Smooth muscle cell (in vitro differentiated cells): ENCODE data around the gene ZNF260. TPM values are rescaled to one million over a fixed set of nuclear protein-coding genes. Genes with fewer than 3 reads are reported as not detected.
"Not testable (repeated sequence)": the region's sequence is repeated elsewhere in the genome, so short reads cannot be mapped to it uniquely, and the experiment has no call there.

Experiments
- DNase-seq: peaks from one replicate; lab custom pipeline; 2025; ENCODE audit not compliant: unreplicated experiment; lab: John Stamatoyannopoulos, UW
- H2AFZ ChIP-seq: fragments of 200-600 bp; sonication (generic); 2 replicates; pipeline ENCODE4 v1.6.0; 2016; ENCODE audit warnings: antibody characterized with exemption, low read depth, mild to moderate bottlenecking
- H3F3A ChIP-seq: fragments of 200-600 bp; sonication (generic); 2 replicates; pipeline ENCODE4 v1.6.0; 2017; ENCODE audit warnings: antibody characterized with exemption, low read depth
- H3K27ac ChIP-seq: fragments of 200-600 bp; sonication (generic); 2 replicates; pipeline ENCODE4 v1.5.1; 2016; ENCODE audit warnings: low read depth, mild to moderate bottlenecking
- H3K27me3 ChIP-seq: fragments of 200-600 bp; sonication (generic); 2 replicates; pipeline ENCODE4 v1.6.1; 2016; ENCODE audit warnings: low read depth, mild to moderate bottlenecking
- H3K36me3 ChIP-seq: fragments of 200-600 bp; sonication (generic); 2 replicates; pipeline ENCODE4 v1.5.1; 2016; ENCODE audit warnings: low read depth
- H3K4me1 ChIP-seq: fragments of 200-600 bp; sonication (generic); 2 replicates; pipeline ENCODE4 v1.5.1; 2016; ENCODE audit warnings: low read depth
- H3K4me2 ChIP-seq: fragments of 200-600 bp; sonication (generic); 2 replicates; pipeline ENCODE4 v1.6.0; 2016; ENCODE audit warnings: mild to moderate bottlenecking
- H3K4me3 ChIP-seq: fragments of 200-600 bp; sonication (generic); 2 replicates; pipeline ENCODE4 v1.5.1; 2016; ENCODE audit warnings: mild to moderate bottlenecking
- H3K79me2 ChIP-seq: fragments of 200-600 bp; sonication (generic); 2 replicates; pipeline ENCODE4 v1.6.0; 2016; ENCODE audit warnings: low read depth, mild to moderate bottlenecking
- H3K9ac ChIP-seq: fragments of 200-600 bp; sonication (generic); 2 replicates; pipeline ENCODE4 v1.6.0; 2016; ENCODE audit warnings: low read depth
- H3K9me3 ChIP-seq: fragments of 200-600 bp; sonication (generic); replicated peaks from 2 replicates; pipeline ENCODE4 v1.5.1; 2016; ENCODE audit warnings: low read depth
- H4K20me1 ChIP-seq: fragments of 200-600 bp; sonication (generic); 2 replicates; pipeline ENCODE4 v1.6.0; 2016; ENCODE audit warnings: low read depth
- WGBS: methylation state at CpG from one replicate; pipeline ENCODE4 v1.1.7; 2016; ENCODE audit warnings: low lambda C conversion rate; 5-methylcytosine and 5-hydroxymethylcytosine counted together
- polyA plus RNA-seq: library from polyadenylated mRNA; unstranded; fragments of >200 nt; fragmentation: Nextera tagmentation; extraction: Ambion mirVana; gene quantifications from 2 replicates; pipeline ENCODE4 v1.2.1, GENCODE V29; 2016
- total RNA-seq: library from RNA; depleted of rRNA; stranded (reverse); fragments of >200 nt; gene quantifications from 2 replicates; pipeline ENCODE4 v1.2.3, GENCODE V29; 2014
- TF ChIP-seq, protein P1 (sequence below): fragments of 200-600 bp; sonication (generic); IDR thresholded peaks from 2 replicates; pipeline ENCODE4 v1.5.1; 2017; ENCODE audit warnings: borderline replicate concordance, mild to moderate bottlenecking, antibody characterized with exemption; ENCODE audit not compliant: insufficient read depth, poor library complexity, severe bottlenecking

Gene ZNF260
- total and polyA plus RNA-seq, 2 experiments from 2014 or later = 7.6 to 40.3 TPM

DNA sequence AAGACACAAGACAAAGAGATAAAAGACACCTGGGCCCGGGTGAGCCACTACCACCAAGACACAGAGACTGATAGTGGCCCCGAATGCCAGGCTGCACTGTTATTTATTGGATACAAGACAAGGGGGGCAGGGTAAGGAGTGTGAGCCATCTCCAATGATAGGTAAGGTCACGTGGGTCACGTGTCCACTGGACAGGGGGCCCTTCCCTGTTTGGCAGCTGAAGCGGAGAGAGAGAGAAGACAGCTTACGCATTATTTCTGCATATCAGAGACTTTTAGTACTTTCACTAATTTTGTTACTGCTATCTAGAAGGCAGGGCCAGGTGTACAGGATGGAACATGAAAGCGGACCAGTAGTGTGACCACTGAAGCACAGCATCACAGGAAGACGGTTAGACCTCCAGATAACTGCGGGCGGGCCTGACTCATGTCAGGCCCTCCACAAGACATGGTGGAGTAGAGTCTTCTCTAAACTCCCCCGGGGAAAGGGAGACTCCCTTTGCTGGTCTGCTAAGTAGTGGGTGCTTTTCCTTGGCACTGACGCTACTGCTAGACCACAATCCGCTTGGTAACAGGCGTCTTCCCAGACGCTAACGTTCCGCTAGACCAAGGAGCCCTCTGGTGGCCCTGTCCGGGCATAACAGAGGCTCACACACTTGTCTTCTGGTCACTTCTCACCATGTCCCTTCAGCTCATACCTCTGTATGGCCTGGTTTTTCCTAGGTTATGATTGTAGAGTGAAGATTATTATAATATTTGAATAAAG lies 35.2 kb downstream of the ZNF260 start:
- 66% methylated on average over 18 of the region's 18 CpGs for WGBS
- H3K79me2 ChIP-seq = peaks cover 12% of the 10 kb centered on the region
- TF ChIP-seq, protein P1, sequence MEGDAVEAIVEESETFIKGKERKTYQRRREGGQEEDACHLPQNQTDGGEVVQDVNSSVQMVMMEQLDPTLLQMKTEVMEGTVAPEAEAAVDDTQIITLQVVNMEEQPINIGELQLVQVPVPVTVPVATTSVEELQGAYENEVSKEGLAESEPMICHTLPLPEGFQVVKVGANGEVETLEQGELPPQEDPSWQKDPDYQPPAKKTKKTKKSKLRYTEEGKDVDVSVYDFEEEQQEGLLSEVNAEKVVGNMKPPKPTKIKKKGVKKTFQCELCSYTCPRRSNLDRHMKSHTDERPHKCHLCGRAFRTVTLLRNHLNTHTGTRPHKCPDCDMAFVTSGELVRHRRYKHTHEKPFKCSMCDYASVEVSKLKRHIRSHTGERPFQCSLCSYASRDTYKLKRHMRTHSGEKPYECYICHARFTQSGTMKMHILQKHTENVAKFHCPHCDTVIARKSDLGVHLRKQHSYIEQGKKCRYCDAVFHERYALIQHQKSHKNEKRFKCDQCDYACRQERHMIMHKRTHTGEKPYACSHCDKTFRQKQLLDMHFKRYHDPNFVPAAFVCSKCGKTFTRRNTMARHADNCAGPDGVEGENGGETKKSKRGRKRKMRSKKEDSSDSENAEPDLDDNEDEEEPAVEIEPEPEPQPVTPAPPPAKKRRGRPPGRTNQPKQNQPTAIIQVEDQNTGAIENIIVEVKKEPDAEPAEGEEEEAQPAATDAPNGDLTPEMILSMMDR = peak; percentile 53

DNA sequence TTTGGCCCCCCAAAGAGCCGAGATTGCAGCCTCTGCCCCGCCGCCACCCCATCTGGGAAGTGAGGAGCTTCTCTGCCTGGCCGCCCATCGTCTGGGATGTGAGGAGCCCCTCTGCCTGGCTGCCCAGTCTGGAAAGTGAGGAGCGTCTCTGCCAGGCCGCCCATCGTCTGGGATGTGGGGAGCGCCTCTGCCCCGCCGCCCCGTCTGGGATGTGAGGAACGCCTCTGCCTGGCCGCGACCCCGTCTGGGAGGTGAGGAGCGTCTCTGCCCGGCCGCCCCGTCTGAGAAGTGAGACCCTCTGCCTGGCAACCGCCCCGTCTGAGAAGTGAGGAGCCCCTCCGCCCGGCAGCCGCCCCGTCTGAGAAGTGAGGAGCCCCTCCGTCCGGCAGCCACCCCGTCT lies 37.2 kb downstream of the ZNF260 start:
- H3K9ac ChIP-seq, H3K27me3 ChIP-seq, H3K4me1 ChIP-seq, H3K4me2 ChIP-seq, H3K9me3 ChIP-seq, H2AFZ ChIP-seq, H4K20me1 ChIP-seq, H3K36me3 ChIP-seq, H3K4me3 ChIP-seq, H3K27ac ChIP-seq, H3F3A ChIP-seq, DNase-seq: not testable (repeated sequence)
- peaks cover 22% of the 10 kb centered on the region for H3K79me2 ChIP-seq
- over 99% methylated on average over 24 of the region's 29 CpGs for WGBS

More for the DNA sequence above, 35.2 kb downstream of the ZNF260 start:
- H3K4me1 ChIP-seq, H4K20me1 ChIP-seq, H3K9me3 ChIP-seq, H2AFZ ChIP-seq, H3K27ac ChIP-seq, H3K27me3 ChIP-seq, H3K4me2 ChIP-seq, H3K36me3 ChIP-seq, H3K9ac ChIP-seq, H3K4me3 ChIP-seq, H3F3A ChIP-seq: not testable (repeated sequence)
- DNase-seq = peak; percentile 0

DNA sequence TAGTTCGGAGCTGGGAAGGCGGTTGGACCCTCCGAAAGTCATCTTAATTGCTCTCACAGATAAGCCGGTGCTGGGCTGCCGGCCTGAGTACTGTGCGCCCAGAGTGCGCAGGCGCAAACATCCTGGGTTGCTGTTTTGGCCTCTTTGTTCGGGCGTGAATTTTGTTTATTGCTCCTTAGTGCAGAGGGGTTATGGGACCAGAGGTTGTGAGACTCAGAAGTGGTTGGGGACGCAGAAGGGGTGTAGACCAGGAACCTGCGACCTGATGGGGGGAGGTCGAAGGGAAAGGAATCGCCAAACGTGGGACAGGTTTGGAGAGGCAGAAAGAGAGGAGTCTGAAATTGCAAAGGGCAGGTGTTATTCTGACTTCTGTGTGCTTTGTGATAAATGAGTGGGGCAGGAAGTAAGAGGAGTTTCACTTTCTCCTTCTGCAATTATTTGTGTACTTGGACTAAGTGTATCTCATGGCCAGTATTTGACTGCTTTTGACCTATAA lies 38.1 kb downstream of the ZNF260 start:
- TF ChIP-seq, protein P1 = no peak
- peaks cover 24% of the 10 kb centered on the region for H3K79me2 ChIP-seq
- H3K9me3 ChIP-seq = no peaks in the 10 kb centered on the region
- H4K20me1 ChIP-seq = no peaks in the 10 kb centered on the region
- no peak for DNase-seq
- WGBS = 13% methylated on average over 15 of the region's 15 CpGs
- H3K4me1 ChIP-seq = peaks cover 4% of the 10 kb centered on the region
- H3K4me3 ChIP-seq = peak overlapping the region; percentile 91
- peak overlapping the region; percentile 98 for H3K9ac ChIP-seq
- H3F3A ChIP-seq = no peaks in the 10 kb centered on the region
- peak overlapping the region; percentile 96 for H3K27ac ChIP-seq
- no peaks in the 10 kb centered on the region for H3K36me3 ChIP-seq
- no peaks in the 10 kb centered on the region for H3K27me3 ChIP-seq
- H2AFZ ChIP-seq = peak overlapping the region; percentile 98
- peak overlapping the region; percentile 92 for H3K4me2 ChIP-seq

DNA sequence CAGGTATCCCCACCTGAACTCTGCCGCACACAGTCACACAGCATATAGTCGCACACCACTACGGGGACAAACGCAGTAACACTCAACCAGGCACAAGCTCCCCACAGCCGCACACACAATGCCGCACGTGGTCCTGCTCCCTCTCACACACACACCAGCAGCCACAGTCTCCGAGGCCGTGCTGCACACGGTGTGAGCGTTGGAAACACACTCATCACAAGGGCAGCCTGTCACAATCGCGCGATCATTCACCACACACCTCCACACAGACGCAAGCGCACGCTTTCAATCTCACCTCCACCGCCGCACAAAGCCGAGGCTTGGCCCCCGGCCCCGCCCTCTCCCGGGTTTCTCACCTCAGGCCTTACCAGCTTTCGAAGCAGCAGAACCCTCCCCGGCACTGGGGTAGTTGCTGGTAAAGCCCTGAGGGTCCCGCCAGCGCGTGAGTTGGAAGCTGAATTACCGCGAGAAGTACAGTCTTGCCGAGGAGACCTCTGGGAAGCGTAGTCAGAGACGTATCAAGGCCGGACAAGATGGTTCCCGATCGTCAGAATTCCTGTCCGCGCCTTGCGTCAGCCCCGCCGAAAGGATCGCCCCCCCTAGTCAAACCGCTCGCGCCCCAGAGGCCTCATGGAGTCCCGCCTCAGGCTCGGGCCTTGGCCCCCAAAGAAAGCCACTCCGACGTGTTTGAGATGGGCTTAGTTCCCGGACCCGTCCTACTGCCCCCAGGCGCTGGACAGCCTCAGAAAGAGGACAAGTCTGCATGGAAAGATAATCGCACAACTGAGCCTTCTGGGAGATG lies 38.8 kb downstream of the ZNF260 start, which contains the start of gene ZNF566:
Gene ZNF566, minus strand, starts transcription at position 444 of the 802 bp plus-strand sequence. CDS start 13,004 bp downstream, outside the sequence.
- WGBS = under 1% methylated on average over 53 of the region's 53 CpGs

More for the DNA sequence above, 38.8 kb downstream of the ZNF260 start, which contains the start of gene ZNF566:
- DNase-seq = peak; percentile 70
- Histone ChIP-seq H3K9ac (peak within 1 kb of the TSS; percentile 98), H3K27ac (peak within 1 kb of the TSS; percentile 96), H3K4me2 (peak within 1 kb of the TSS; percentile 92), H2AFZ (peak within 1 kb of the TSS; percentile 98), H3K36me3 (no peaks in the 10 kb centered on the region), H3K27me3 (no peaks in the 10 kb centered on the region), H3K4me1 (peaks cover 4% of the 10 kb centered on the region), H4K20me1 (no peaks in the 10 kb centered on the region), H3K9me3 (no peaks in the 10 kb centered on the region), H3F3A (no peaks in the 10 kb centered on the region), H3K4me3 (peak within 1 kb of the TSS; percentile 91), H3K79me2 (peaks cover 30% of the 10 kb centered on the region)
- TF ChIP-seq, protein P1 = no peak
